G401 (cell line): ENCODE results near the gene CARMIL1. TPM values are rescaled to one million over a fixed set of nuclear protein-coding genes. Genes with fewer than 3 reads are reported as not detected.
A peak's percentile ranks its signal among the peaks of the same experiment; 100 is the strongest.

Source experiments
- DNase-seq: peaks from one replicate; pipeline ENCODE4 v3.0.0-alpha.2; 2015; ENCODE audit warnings: low spot score
- in situ Hi-C: cut with HindIII; loops from 2 replicates; pipeline ENCODE4 v1.10.0; 2016; ENCODE audit warnings: low sequenced_read_pairs, mixed read lengths
- total RNA-seq: library from RNA; depleted of rRNA; stranded (reverse); fragments of >200 nt; shearing (Covaris generic); gene quantifications from 2 replicates; pipeline ENCODE4 v1.2.3, GENCODE V29; 2014

CARMIL1 gene
- total RNA-seq, 1 experiment from 2014 or later: 0.20 TPM

GRCh38 chr6:25329161-25329817 lies 50.1 kb downstream of the CARMIL1 start:
- in situ Hi-C loops: no loop called here
- DNase-seq: peak; percentile 74

GRCh38 chr6:25329982-25330381 lies 50.8 kb downstream of the CARMIL1 start:
- in situ Hi-C loops: no loop called here
- no peak for DNase-seq

- DNase-seq: no peak
- in situ Hi-C loops: no loop called here
These were observed 51.9 kb downstream of the CARMIL1 start for GRCh38 chr6:25330796-25331685.

GRCh38 chr6:25332165-25332564 lies 53.0 kb downstream of the CARMIL1 start:
- DNase-seq: no peak
- in situ Hi-C loops: no loop called here

- DNase-seq: peak; percentile 57
- in situ Hi-C loops: no loop called here
These were observed 53.5 kb downstream of the CARMIL1 start for GRCh38 chr6:25332655-25333071.

GRCh38 chr6:25333471-25333870 lies 54.3 kb downstream of the CARMIL1 start:
- in situ Hi-C loops: no loop called here
- peak; percentile 77 for DNase-seq

GRCh38 chr6:25334793-25335192 lies 55.6 kb downstream of the CARMIL1 start:
- DNase-seq: peak; percentile 57

GRCh38 chr6:25336996-25337395 lies 57.8 kb downstream of the CARMIL1 start:
- in situ Hi-C loops: no loop called here
- no peak for DNase-seq

More at GRCh38 chr6:25334793-25335192, 55.6 kb downstream of the CARMIL1 start:
- in situ Hi-C loops: no loop called here

- in situ Hi-C loops: no loop called here
- DNase-seq: no peak
These were observed 58.3 kb downstream of the CARMIL1 start for GRCh38 chr6:25337431-25337830.

GRCh38 chr6:25340431-25341202 lies 61.4 kb downstream of the CARMIL1 start:
- in situ Hi-C loops: no loop called here
- no peak for DNase-seq

- no peak for DNase-seq
- in situ Hi-C loops: no loop called here
These were observed 62.0 kb downstream of the CARMIL1 start for GRCh38 chr6:25341203-25341552.

GRCh38 chr6:25341923-25342619 lies 62.9 kb downstream of the CARMIL1 start:
- in situ Hi-C loops: no loop called here
- DNase-seq: no peak

GRCh38 chr6:25342802-25343201 lies 63.6 kb downstream of the CARMIL1 start:
- no peak for DNase-seq
- in situ Hi-C loops: no loop called here

GRCh38 chr6:25343984-25344383 lies 64.8 kb downstream of the CARMIL1 start:
- no peak for DNase-seq
- in situ Hi-C loops: no loop called here

- in situ Hi-C loops: no loop called here
These were observed 65.7 kb downstream of the CARMIL1 start for GRCh38 chr6:25344827-25345226.

GRCh38 chr6:25346064-25346463 lies 66.9 kb downstream of the CARMIL1 start:
- in situ Hi-C loops: no loop called here
- DNase-seq: no peak

More at GRCh38 chr6:25344827-25345226, 65.7 kb downstream of the CARMIL1 start:
- no peak for DNase-seq

- no peak for DNase-seq
- in situ Hi-C loops: no loop called here
These were observed 71.4 kb downstream of the CARMIL1 start for GRCh38 chr6:25350573-25350972.

GRCh38 chr6:25351485-25351884 lies 72.3 kb downstream of the CARMIL1 start:
- in situ Hi-C loops: no loop called here

GRCh38 chr6:25352285-25352684 lies 73.1 kb downstream of the CARMIL1 start:
- no peak for DNase-seq
- in situ Hi-C loops: no loop called here

More at GRCh38 chr6:25351485-25351884, 72.3 kb downstream of the CARMIL1 start:
- DNase-seq: no peak
